Hematopoietic multipotent progenitor cell treated with erythropoietin and hydrocortisone succinate and interleukin-3 and kit ligand, for 4 days (in vitro differentiated cells): ENCODE measurements around the gene C3orf22.
"Not testable (repeated sequence)": the region's sequence is repeated elsewhere in the genome, so short reads cannot be mapped to it uniquely, and the experiment has no call there.

Experiments used
- DNase-seq: peaks from one replicate; pipeline ENCODE4 v3.0.0-alpha.2; 2015

Gene C3orf22

GRCh38 chr3:126558336-126559071, at the start of gene C3orf22:
C3orf22 (minus strand) TSS chr3:126558932; CDS start chr3:126553390, 5,542 bp downstream.
- DNase-seq = no peak

GRCh38 chr3:126607214-126607908, 48.6 kb upstream of the C3orf22 start:
- DNase-seq = peak; percentile 84

GRCh38 chr3:126606001-126606400, 47.3 kb upstream of the C3orf22 start:
- DNase-seq = no peak

- no peak for DNase-seq
Observed at GRCh38 chr3:126604691-126605090, 46.0 kb upstream of the C3orf22 start.

- no peak for DNase-seq
Observed at GRCh38 chr3:126599101-126599500, 40.4 kb upstream of the C3orf22 start.

GRCh38 chr3:126595479-126595878, 36.7 kb upstream of the C3orf22 start:
- peak; percentile 4 for DNase-seq

GRCh38 chr3:126591515-126591914, 32.8 kb upstream of the C3orf22 start:
- not testable (repeated sequence) for DNase-seq

GRCh38 chr3:126582311-126582710, 23.6 kb upstream of the C3orf22 start:
- no peak for DNase-seq

- no peak for DNase-seq
Observed at GRCh38 chr3:126581569-126581968, 22.8 kb upstream of the C3orf22 start.

GRCh38 chr3:126580746-126581145, 22.0 kb upstream of the C3orf22 start:
- no peak for DNase-seq

- no peak for DNase-seq
Observed at GRCh38 chr3:126578702-126579101, 20.0 kb upstream of the C3orf22 start.

- DNase-seq = no peak
Observed at GRCh38 chr3:126577261-126577660, 18.5 kb upstream of the C3orf22 start.

GRCh38 chr3:126573492-126574117, 14.9 kb upstream of the C3orf22 start:
- DNase-seq = no peak

GRCh38 chr3:126571078-126571477, 12.3 kb upstream of the C3orf22 start:
- DNase-seq = no peak

GRCh38 chr3:126570103-126570541, 11.4 kb upstream of the C3orf22 start:
- DNase-seq = peak; percentile 23

- DNase-seq = no peak
Observed at GRCh38 chr3:126569390-126569975, 10.8 kb upstream of the C3orf22 start.

GRCh38 chr3:126568776-126569342, 10.1 kb upstream of the C3orf22 start:
- no peak for DNase-seq

- DNase-seq = no peak
Observed at GRCh38 chr3:126567696-126568438, 9.1 kb upstream of the C3orf22 start.

- no peak for DNase-seq
Observed at GRCh38 chr3:126562737-126563276, 4.1 kb upstream of the C3orf22 start.

- no peak for DNase-seq
Observed at GRCh38 chr3:126557761-126558160, 971 bp downstream of the C3orf22 start.

- DNase-seq = no peak
Observed at GRCh38 chr3:126557415-126557745, 1.4 kb downstream of the C3orf22 start.
